Fibroblast of peridontal ligament (primary cell): ENCODE measurements around the gene VPS41.
"Not testable (repeated sequence)": the region's sequence is repeated elsewhere in the genome, so short reads cannot be mapped to it uniquely, and the experiment has no call there.

ENCODE experiments used
- DNase-seq: peaks from one replicate; pipeline ENCODE4 v3.0.0-alpha.2; 2010; ENCODE audit errors: extremely low read depth

VPS41 gene

GRCh38 chr7:38908759-38909335, at the start of gene VPS41:
TSS of gene VPS41 (minus strand) at chr7:38909191. CDS start at chr7:38909174, 17 bp downstream.
- peak; percentile 72 for DNase-seq

GRCh38 chr7:38955892-38956291, 46.9 kb upstream of the VPS41 start:
- no peak for DNase-seq

GRCh38 chr7:38953971-38954370, 45.0 kb upstream of the VPS41 start:
- DNase-seq = no peak

GRCh38 chr7:38953227-38953626, 44.2 kb upstream of the VPS41 start:
- DNase-seq = no peak

- DNase-seq = no peak
Observed at GRCh38 chr7:38951213-38951612, 42.2 kb upstream of the VPS41 start.

- no peak for DNase-seq
Observed at GRCh38 chr7:38950309-38950708, 41.3 kb upstream of the VPS41 start.

- DNase-seq = not testable (repeated sequence)
Observed at GRCh38 chr7:38947541-38947940, 38.5 kb upstream of the VPS41 start.

- no peak for DNase-seq
Observed at GRCh38 chr7:38942431-38943051, 33.5 kb upstream of the VPS41 start.

- no peak for DNase-seq
Observed at GRCh38 chr7:38940774-38941173, 31.8 kb upstream of the VPS41 start.

- DNase-seq = no peak
Observed at GRCh38 chr7:38938589-38938988, 29.6 kb upstream of the VPS41 start.

- DNase-seq = peak; percentile 14
Observed at GRCh38 chr7:38938001-38938485, 29.1 kb upstream of the VPS41 start.

GRCh38 chr7:38936641-38937040, 27.6 kb upstream of the VPS41 start:
- no peak for DNase-seq

- no peak for DNase-seq
Observed at GRCh38 chr7:38934536-38934935, 25.5 kb upstream of the VPS41 start.

- DNase-seq = no peak
Observed at GRCh38 chr7:38934051-38934450, 25.1 kb upstream of the VPS41 start.

- DNase-seq = peak; percentile 53
Observed at GRCh38 chr7:38932509-38933168, 23.6 kb upstream of the VPS41 start.

- no peak for DNase-seq
Observed at GRCh38 chr7:38929460-38930171, 20.6 kb upstream of the VPS41 start.

- no peak for DNase-seq
Observed at GRCh38 chr7:38928506-38928905, 19.5 kb upstream of the VPS41 start.

- no peak for DNase-seq
Observed at GRCh38 chr7:38927751-38928150, 18.8 kb upstream of the VPS41 start.

GRCh38 chr7:38920731-38921130, 11.7 kb upstream of the VPS41 start:
- no peak for DNase-seq

GRCh38 chr7:38916396-38916795, 7.4 kb upstream of the VPS41 start:
- DNase-seq = no peak

- no peak for DNase-seq
Observed at GRCh38 chr7:38909870-38910269, 879 bp upstream of the VPS41 start.

GRCh38 chr7:38907766-38908165, 1.2 kb downstream of the VPS41 start:
- DNase-seq = no peak

- no peak for DNase-seq
Observed at GRCh38 chr7:38907066-38907465, 1.9 kb downstream of the VPS41 start.
